ENCODE results near the gene GREB1. TPM values are rescaled to one million over a fixed set of nuclear protein-coding genes. Genes with fewer than 3 reads are reported as not detected.
A peak's percentile ranks its signal among the peaks of the same experiment; 100 is the strongest.

GREB1 gene
- total and polyA plus RNA-seq, 2 of the 13 experiments (the other 11 are each of a cell fraction or from before 2014, with no cell fraction given), result 31.3 to 61.2 TPM

DNA sequence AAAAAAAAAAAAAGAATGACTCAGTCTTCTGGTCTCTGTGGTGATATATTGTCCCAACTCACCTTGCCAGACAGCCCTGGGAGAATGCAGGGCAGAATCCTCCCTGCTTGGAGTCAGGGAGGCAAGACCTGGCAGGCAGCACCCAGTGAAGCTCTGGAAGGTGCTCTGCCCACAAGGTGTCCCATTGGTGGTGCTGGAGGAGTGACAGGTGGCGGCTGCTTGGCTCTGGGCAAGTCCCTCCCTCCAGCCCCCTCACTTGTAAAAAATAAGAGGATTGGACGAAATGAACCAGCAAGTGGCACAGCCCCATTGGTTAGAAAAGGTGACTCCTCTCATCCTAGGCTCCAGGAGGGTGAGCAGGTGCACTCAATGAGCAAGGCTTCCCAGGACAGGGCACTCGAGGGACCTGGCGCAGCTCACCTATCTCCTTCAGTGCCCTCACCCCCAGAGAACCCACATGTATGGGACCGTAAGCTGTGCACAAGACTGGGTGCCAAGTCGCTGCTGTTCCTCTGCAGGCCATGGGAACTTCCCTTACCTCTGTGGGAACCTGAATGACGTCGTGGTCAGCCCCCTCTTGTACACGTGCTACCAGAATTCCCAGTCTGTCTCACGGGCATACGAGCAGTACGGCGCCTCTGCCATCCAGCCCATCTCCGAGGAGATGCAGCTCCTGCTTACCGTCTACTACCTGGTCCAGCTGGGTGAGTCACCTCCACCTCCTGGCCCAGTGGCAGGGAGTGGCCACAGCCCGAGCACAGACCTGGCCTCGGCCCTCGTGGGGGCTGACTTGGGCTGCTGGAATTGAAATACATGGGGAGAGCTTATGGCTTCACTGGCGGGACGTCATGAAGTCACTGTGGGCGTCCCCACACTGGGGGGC, 54.6 kb downstream of the GREB1 start (continued):
- TF ChIP-seq ARNTL (CRISPR knock-in tag; IDR thresholded peaks at IDR 0.05) (no peak), CCAR2 (optimal IDR thresholded peaks at IDR 0.05; ENCODE audit: low read depth, low read length) (no peak), ZNF777 (CRISPR knock-in tag; IDR thresholded peaks at IDR 0.05) (no peak), ZNF282 (IDR thresholded peaks at IDR 0.05; ENCODE audit: partially characterized antibody) (no peak), SP4 (CRISPR knock-in tag; IDR thresholded peaks at IDR 0.05) (peak; percentile 16; the same call in 1 of the 2 replicates), ZFP82 (CRISPR knock-in tag; IDR thresholded peaks at IDR 0.05; ENCODE audit: borderline replicate concordance) (no peak), ZNF343 (CRISPR knock-in tag; IDR thresholded peaks at IDR 0.05) (no peak), NFE2L2 (IDR thresholded peaks at IDR 0.05; ENCODE audit: low read length) (no peak), RAD51 (IDR thresholded peaks at IDR 0.05; ENCODE audit: borderline replicate concordance) (no peak), ZMYM3 (CRISPR knock-in tag; IDR thresholded peaks at IDR 0.05) (no peak), PLRG1 (conservative IDR thresholded peaks at IDR 0.05) (no peak), SATB2 (CRISPR knock-in tag; IDR thresholded peaks at IDR 0.05) (no peak), KDM2A (CRISPR knock-in tag; IDR thresholded peaks at IDR 0.05; ENCODE audit: borderline replicate concordance, low read depth) (no peak), ZBTB7A (CRISPR knock-in tag; IDR thresholded peaks at IDR 0.05) (no peak), JUND (CRISPR knock-in tag; IDR thresholded peaks at IDR 0.05) (no peak)
- TF ChIP-seq, protein P1, sequence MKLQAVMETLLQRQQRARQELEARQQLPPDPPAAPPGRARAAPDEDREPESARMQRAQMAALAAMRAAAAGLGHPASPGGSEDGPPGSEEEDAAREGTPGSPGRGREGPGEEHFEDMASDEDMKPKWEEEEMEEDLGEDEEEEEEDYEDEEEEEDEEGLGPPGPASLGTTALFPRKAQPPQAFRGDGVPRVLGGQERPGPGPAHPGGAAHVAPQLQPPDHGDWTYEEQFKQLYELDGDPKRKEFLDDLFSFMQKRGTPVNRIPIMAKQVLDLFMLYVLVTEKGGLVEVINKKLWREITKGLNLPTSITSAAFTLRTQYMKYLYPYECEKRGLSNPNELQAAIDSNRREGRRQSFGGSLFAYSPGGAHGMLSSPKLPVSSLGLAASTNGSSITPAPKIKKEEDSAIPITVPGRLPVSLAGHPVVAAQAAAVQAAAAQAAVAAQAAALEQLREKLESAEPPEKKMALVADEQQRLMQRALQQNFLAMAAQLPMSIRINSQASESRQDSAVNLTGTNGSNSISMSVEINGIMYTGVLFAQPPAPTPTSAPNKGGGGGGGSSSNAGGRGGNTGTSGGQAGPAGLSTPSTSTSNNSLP (IDR thresholded peaks at IDR 0.05; ENCODE audit: low read depth, low read length), result no peak
- TF ChIP-seq, protein P2, sequence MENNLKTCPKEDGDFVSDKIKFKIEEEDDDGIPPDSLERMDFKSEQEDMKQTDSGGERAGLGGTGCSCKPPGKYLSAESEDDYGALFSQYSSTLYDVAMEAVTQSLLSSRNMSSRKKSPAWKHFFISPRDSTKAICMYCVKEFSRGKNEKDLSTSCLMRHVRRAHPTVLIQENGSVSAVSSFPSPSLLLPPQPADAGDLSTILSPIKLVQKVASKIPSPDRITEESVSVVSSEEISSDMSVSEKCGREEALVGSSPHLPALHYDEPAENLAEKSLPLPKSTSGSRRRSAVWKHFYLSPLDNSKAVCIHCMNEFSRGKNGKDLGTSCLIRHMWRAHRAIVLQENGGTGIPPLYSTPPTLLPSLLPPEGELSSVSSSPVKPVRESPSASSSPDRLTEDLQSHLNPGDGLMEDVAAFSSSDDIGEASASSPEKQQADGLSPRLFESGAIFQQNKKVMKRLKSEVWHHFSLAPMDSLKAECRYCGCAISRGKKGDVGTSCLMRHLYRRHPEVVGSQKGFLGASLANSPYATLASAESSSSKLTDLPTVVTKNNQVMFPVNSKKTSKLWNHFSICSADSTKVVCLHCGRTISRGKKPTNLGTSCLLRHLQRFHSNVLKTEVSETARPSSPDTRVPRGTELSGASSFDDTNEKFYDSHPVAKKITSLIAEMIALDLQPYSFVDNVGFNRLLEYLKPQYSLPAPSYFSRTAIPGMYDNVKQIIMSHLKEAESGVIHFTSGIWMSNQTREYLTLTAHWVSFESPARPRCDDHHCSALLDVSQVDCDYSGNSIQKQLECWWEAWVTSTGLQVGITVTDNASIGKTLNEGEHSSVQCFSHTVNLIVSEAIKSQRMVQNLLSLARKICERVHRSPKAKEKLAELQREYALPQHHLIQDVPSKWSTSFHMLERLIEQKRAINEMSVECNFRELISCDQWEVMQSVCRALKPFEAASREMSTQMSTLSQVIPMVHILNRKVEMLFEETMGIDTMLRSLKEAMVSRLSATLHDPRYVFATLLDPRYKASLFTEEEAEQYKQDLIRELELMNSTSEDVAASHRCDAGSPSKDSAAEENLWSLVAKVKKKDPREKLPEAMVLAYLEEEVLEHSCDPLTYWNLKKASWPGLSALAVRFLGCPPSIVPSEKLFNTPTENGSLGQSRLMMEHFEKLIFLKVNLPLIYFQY (CRISPR knock-in tag; IDR thresholded peaks at IDR 0.05; ENCODE audit: borderline replicate concordance), result no peak
- TF ChIP-seq, protein P3, sequence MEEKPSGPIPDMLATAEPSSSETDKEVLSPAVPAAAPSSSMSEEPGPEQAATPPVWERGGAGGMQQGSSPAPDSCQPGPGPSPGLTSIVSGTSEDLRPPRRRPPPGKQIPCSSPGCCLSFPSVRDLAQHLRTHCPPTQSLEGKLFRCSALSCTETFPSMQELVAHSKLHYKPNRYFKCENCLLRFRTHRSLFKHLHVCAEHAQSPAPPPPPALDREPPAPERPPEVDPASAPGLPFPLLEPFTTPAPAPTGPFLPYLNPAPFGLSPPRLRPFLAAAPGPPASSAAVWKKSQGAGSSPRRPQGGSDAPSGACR (CRISPR knock-in tag; IDR thresholded peaks at IDR 0.05), result no peak
- TF ChIP-seq, protein P4, sequence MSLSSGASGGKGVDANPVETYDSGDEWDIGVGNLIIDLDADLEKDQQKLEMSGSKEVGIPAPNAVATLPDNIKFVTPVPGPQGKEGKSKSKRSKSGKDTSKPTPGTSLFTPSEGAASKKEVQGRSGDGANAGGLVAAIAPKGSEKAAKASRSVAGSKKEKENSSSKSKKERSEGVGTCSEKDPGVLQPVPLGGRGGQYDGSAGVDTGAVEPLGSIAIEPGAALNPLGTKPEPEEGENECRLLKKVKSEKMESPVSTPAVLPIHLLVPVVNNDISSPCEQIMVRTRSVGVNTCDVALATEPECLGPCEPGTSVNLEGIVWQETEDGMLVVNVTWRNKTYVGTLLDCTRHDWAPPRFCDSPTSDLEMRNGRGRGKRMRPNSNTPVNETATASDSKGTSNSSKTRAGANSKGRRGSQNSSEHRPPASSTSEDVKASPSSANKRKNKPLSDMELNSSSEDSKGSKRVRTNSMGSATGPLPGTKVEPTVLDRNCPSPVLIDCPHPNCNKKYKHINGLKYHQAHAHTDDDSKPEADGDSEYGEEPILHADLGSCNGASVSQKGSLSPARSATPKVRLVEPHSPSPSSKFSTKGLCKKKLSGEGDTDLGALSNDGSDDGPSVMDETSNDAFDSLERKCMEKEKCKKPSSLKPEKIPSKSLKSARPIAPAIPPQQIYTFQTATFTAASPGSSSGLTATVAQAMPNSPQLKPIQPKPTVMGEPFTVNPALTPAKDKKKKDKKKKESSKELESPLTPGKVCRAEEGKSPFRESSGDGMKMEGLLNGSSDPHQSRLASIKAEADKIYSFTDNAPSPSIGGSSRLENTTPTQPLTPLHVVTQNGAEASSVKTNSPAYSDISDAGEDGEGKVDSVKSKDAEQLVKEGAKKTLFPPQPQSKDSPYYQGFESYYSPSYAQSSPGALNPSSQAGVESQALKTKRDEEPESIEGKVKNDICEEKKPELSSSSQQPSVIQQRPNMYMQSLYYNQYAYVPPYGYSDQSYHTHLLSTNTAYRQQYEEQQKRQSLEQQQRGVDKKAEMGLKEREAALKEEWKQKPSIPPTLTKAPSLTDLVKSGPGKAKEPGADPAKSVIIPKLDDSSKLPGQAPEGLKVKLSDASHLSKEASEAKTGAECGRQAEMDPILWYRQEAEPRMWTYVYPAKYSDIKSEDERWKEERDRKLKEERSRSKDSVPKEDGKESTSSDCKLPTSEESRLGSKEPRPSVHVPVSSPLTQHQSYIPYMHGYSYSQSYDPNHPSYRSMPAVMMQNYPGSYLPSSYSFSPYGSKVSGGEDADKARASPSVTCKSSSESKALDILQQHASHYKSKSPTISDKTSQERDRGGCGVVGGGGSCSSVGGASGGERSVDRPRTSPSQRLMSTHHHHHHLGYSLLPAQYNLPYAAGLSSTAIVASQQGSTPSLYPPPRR (CRISPR knock-in tag; IDR thresholded peaks at IDR 0.05; ENCODE audit: borderline replicate concordance), result no peak

Measured in HepG2 (cell line).